Measurements from ENCODE around the gene MUS81. TPM values are rescaled to one million over a fixed set of nuclear protein-coding genes. Genes with fewer than 3 reads are reported as not detected.

The MUS81 gene
- total and polyA plus RNA-seq, 2 of the 13 experiments (the other 11 are each of a cell fraction or from before 2014, with no cell fraction given): 25.6 to 30.2 TPM

GRCh38 chr11:65900125-65900898, 40.1 kb downstream of the MUS81 start, which contains the start of gene FOSL1 (continued):
- TF ChIP-seq MXD1 (CRISPR knock-in tag; IDR thresholded peaks at IDR 0.05): no peak
- peak; percentile 68 for TF ChIP-seq TAF1 (CRISPR knock-in tag; IDR thresholded peaks at IDR 0.05)
- no peak for TF ChIP-seq ZNF549 (CRISPR knock-in tag; IDR thresholded peaks at IDR 0.05)
- TF ChIP-seq ATF3 (CRISPR knock-in tag; IDR thresholded peaks at IDR 0.05): no peak; the same call in 1 of the 2 replicates
- peak; percentile 11 for TF ChIP-seq AGO2 (optimal IDR thresholded peaks at IDR 0.05; ENCODE audit: low read depth, low read length)
- TF ChIP-seq FOXA1 (IDR thresholded peaks at IDR 0.05): no peak
- TF ChIP-seq FOXA1 (CRISPR knock-in tag; IDR thresholded peaks at IDR 0.05): no peak; the same call in 1 of the 2 replicates
- TF ChIP-seq BCLAF1 (IDR thresholded peaks at IDR 0.05): no peak
- TF ChIP-seq MZF1 (CRISPR knock-in tag; IDR thresholded peaks at IDR 0.05; ENCODE audit: borderline replicate concordance): no peak
- no peak for TF ChIP-seq MIER3 (CRISPR knock-in tag; IDR thresholded peaks at IDR 0.05; ENCODE audit: borderline replicate concordance)
- TF ChIP-seq ZNF770 (CRISPR knock-in tag; IDR thresholded peaks at IDR 0.05): no peak
- TF ChIP-seq TBX3 (IDR thresholded peaks at IDR 0.05; ENCODE audit: borderline replicate concordance): no peak
- TF ChIP-seq ZNF124 (CRISPR knock-in tag; IDR thresholded peaks at IDR 0.05): no peak
- TF ChIP-seq KMT2B (CRISPR knock-in tag; IDR thresholded peaks at IDR 0.05): 0 out of 2 replicates have a peak, but pooled peaks have one; percentile 14
- TF ChIP-seq RAD51 (IDR thresholded peaks at IDR 0.05; ENCODE audit: borderline replicate concordance): no peak
- TF ChIP-seq AGO1 (IDR thresholded peaks at IDR 0.05; ENCODE audit: low read depth, low read length, poor library complexity, severe bottlenecking): no peak
- no peak for TF ChIP-seq HNRNPH1 (optimal IDR thresholded peaks at IDR 0.05; ENCODE audit: low read depth, low read length)
- TF ChIP-seq ZNF816 (CRISPR knock-in tag; IDR thresholded peaks at IDR 0.05; ENCODE audit: borderline replicate concordance): no peak
- no peak for TF ChIP-seq NCOA5 (CRISPR knock-in tag; IDR thresholded peaks at IDR 0.05)
- peak; percentile 47; the same call in 1 of the 2 replicates for TF ChIP-seq SALL1 (CRISPR knock-in tag; IDR thresholded peaks at IDR 0.05)
- TF ChIP-seq ZSCAN20 (CRISPR knock-in tag; IDR thresholded peaks at IDR 0.05; ENCODE audit: borderline replicate concordance): 0 out of 2 replicates have a peak, but pooled peaks have one; percentile 19
- no peak; the same call in 1 of the 2 replicates for TF ChIP-seq KLF9 (CRISPR knock-in tag; IDR thresholded peaks at IDR 0.05; ENCODE audit: low read depth)
- TF ChIP-seq ZNF567 (CRISPR knock-in tag; IDR thresholded peaks at IDR 0.05; ENCODE audit: borderline replicate concordance): no peak
- TF ChIP-seq HES4 (CRISPR knock-in tag; IDR thresholded peaks at IDR 0.05; ENCODE audit: borderline replicate concordance): no peak
- no peak for TF ChIP-seq ZBTB21 (CRISPR knock-in tag; IDR thresholded peaks at IDR 0.05)
- TF ChIP-seq MEIS2 (CRISPR knock-in tag; IDR thresholded peaks at IDR 0.05): peak; percentile 25; the same call in 1 of the 2 replicates

All from HepG2 (cell line).